ENCODE measurements around the gene FRA10AC1.

FRA10AC1 gene

GRCh38 chr10:93678386-93678785 lies 24.0 kb downstream of the FRA10AC1 start:
- TF ChIP-seq CTCF (IDR thresholded peaks at IDR 0.05; ENCODE audit: low read depth, low read length): no peak
- H3K9me3 ChIP-seq: no peaks in the 10 kb centered on the region
- no peaks in the 10 kb centered on the region for H3K36me3 ChIP-seq
- H3K4me1 ChIP-seq: peaks cover 6% of the 10 kb centered on the region; the same call in 1 of the 2 replicates
- H3K4me3 ChIP-seq (ENCODE audit: low read depth, low read length): no peak overlapping the region
- DNase-seq: no peak
- H3K27me3 ChIP-seq: no peaks in the 10 kb centered on the region

GRCh38 chr10:93673791-93674190 lies 28.6 kb downstream of the FRA10AC1 start:
- no peak for TF ChIP-seq CTCF (IDR thresholded peaks at IDR 0.05; ENCODE audit: low read depth, low read length)
- Histone ChIP-seq H3K36me3 (no peaks in the 10 kb centered on the region; the same call in 1 of the 2 replicates), H3K9me3 (no peaks in the 10 kb centered on the region), H3K4me1 (no peaks in the 10 kb centered on the region), H3K27me3 (no peaks in the 10 kb centered on the region), H3K4me3 (ENCODE audit: low read depth, low read length) (no peak overlapping the region)
- DNase-seq: no peak

- H3K36me3 ChIP-seq: no peaks in the 10 kb centered on the region; the same call in 1 of the 2 replicates
These were observed 29.5 kb downstream of the FRA10AC1 start for GRCh38 chr10:93672890-93673289.

GRCh38 chr10:93672022-93672678 lies 30.2 kb downstream of the FRA10AC1 start:
- DNase-seq: no peak
- Histone ChIP-seq H3K36me3 (no peaks in the 10 kb centered on the region; the same call in 1 of the 2 replicates), H3K4me1 (no peaks in the 10 kb centered on the region), H3K9me3 (no peaks in the 10 kb centered on the region), H3K4me3 (ENCODE audit: low read depth, low read length) (no peak overlapping the region), H3K27me3 (no peaks in the 10 kb centered on the region)
- TF ChIP-seq CTCF (IDR thresholded peaks at IDR 0.05; ENCODE audit: low read depth, low read length): no peak

More at GRCh38 chr10:93672890-93673289, 29.5 kb downstream of the FRA10AC1 start:
- no peak for TF ChIP-seq CTCF (IDR thresholded peaks at IDR 0.05; ENCODE audit: low read depth, low read length)
- no peak for DNase-seq
- Histone ChIP-seq H3K27me3 (no peaks in the 10 kb centered on the region), H3K4me3 (ENCODE audit: low read depth, low read length) (no peak overlapping the region), H3K9me3 (no peaks in the 10 kb centered on the region), H3K4me1 (no peaks in the 10 kb centered on the region)

- no peaks in the 10 kb centered on the region for H3K27me3 ChIP-seq
- H3K9me3 ChIP-seq: no peaks in the 10 kb centered on the region
- no peak for DNase-seq
- no peak for TF ChIP-seq CTCF (IDR thresholded peaks at IDR 0.05; ENCODE audit: low read depth, low read length)
- no peaks in the 10 kb centered on the region for H3K4me1 ChIP-seq
- no peak overlapping the region for H3K4me3 ChIP-seq (ENCODE audit: low read depth, low read length)
- H3K36me3 ChIP-seq: no peaks in the 10 kb centered on the region; the same call in 1 of the 2 replicates
These were observed 31.4 kb downstream of the FRA10AC1 start for GRCh38 chr10:93671042-93671441.

- Histone ChIP-seq H3K36me3 (no peaks in the 10 kb centered on the region; the same call in 1 of the 2 replicates), H3K4me3 (ENCODE audit: low read depth, low read length) (no peak overlapping the region), H3K4me1 (no peaks in the 10 kb centered on the region), H3K27me3 (no peaks in the 10 kb centered on the region), H3K9me3 (no peaks in the 10 kb centered on the region)
- no peak for TF ChIP-seq CTCF (IDR thresholded peaks at IDR 0.05; ENCODE audit: low read depth, low read length)
- DNase-seq: no peak
These were observed 32.0 kb downstream of the FRA10AC1 start for GRCh38 chr10:93670372-93670771.

All from BE2C (cell line).